Measurements from ENCODE around the gene NRXN2.
"Not testable (repeated sequence)": the region's sequence is repeated elsewhere in the genome, so short reads cannot be mapped to it uniquely, and the experiment has no call there.

The NRXN2 gene

DNA sequence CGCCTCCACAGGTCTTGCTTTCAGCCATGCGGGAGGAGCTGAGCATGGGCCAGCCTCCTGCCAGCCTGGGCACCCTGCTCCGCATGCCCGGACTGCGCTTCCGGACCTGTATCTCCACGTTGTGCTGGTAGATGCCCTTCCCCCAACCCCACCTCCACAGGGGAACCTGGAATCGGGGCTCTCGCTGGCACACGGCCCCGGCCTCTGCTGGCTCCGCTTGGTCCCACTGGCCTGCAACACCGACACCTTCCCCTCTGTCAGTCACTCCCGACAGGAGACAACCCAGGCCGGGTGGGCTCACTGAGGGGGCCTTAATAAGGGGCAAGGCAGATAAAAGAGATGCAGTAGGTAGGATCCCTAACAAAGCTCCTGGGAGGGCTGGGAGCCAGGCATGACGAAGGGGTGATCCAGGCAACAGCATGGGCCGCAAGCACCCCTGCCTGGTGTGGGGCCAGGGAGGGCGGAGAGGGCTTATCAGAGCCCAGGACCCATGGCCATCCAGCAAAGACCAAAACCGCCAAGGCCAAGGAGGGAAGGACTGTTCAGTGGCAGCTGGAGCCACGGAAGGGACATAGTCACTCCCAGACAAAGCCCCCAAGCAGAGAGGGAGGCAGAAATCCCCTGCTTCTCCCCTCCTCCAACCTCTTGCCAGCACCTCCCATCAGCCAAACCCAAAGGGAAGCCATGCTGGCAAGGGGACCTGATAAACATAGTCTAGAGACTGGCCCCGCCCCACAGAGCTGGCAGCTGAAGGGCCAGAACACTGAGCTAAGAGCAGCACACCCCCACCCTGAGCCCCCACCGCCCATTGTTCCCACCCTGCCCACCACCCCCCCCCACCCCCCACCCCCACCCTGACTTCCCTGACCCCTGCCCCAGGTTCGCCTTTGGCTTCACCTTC is 124.0 kb downstream of the NRXN2 start:
- H3K4me3 ChIP-seq (replicated peaks; ENCODE audit: low read depth, low read length), result no peak overlapping the region
- no peak for DNase-seq (ENCODE audit: low read depth)
- no peak for TF ChIP-seq CTCF (IDR thresholded peaks at IDR 0.05; ENCODE audit: low read length, missing control alignments)

DNA sequence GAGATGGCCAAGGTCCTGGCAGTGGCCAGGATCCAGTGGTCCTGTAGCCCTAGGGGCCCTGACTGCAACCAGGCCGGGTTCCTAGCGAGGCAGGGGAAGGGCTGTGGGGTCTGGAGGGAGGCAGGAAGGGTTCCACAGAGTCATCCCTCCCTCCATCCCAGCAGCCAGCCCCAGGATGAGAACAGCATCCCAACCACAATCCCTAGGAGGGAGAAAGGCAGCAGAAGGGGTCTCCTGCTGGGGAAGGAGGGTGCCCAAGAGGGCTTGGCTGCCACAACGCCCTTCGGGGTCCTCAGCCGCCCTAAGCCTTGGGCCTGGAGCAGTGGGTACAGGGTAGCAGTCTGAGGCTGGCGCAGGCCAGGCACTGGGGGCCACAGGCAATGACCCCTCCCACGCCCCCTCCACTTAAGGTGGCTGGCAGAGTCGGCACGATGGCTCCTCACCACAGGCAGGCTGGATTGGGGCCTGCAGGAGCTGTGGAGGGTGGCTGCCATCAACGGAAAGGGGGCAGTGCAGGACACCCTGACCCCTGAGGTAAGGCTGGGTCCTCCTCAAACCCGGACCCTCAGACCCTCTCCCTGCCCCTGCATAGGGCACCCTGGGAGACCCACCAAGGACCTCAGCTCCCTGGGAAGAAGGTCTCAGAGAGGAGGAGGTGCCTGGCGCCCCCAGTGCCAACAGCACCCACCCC is 124.7 kb downstream of the NRXN2 start:
- no peak for DNase-seq (ENCODE audit: low read depth)
- no peak for TF ChIP-seq CTCF (IDR thresholded peaks at IDR 0.05; ENCODE audit: low read length, missing control alignments)
- H3K4me3 ChIP-seq (replicated peaks; ENCODE audit: low read depth, low read length), result no peak overlapping the region

DNA sequence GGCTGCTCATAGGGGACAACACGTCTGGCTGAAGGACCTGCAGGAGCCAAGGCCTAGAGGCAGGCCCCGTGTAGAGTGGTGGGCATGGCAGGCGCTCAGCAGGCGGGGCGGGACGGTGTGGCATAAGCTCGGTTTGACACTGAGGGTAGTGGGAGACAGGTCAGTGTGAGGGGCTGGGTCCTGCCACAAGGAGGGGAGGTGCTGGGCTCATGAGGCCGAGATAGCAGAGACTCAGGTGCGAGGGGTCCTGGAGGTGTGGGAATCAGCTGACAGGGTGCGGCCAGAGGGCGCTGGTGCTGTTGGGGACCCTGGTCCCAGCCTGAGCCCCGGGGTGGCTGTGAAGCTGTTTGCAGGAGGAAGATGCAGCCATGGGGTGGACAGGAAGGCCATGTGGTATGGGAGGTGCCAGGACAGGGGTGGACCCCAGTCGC is 125.3 kb downstream of the NRXN2 start:
- no peak for TF ChIP-seq CTCF (IDR thresholded peaks at IDR 0.05; ENCODE audit: low read length, missing control alignments)
- H3K4me3 ChIP-seq (replicated peaks; ENCODE audit: low read depth, low read length), result no peak overlapping the region
- no peak for DNase-seq (ENCODE audit: low read depth)

DNA sequence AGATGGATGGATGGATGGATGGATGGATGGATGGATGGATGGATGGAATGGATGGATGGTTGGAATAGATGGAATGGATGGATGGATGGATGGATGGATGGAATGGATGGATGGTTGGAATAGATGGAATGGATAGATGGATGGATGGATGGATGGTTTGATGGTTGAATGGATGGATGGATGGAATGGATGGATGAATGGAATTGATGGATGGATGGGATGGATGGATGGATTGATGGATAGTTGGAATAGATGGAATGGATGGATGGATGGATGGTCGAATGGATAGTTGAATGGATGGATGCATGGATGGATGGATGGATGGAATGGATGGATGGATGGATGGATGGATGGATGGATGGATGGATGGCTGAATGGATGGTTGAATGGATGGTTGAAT is 127.1 kb downstream of the NRXN2 start:
- H3K4me3 ChIP-seq (replicated peaks; ENCODE audit: low read depth, low read length); DNase-seq (ENCODE audit: low read depth): not testable (repeated sequence)

DNA sequence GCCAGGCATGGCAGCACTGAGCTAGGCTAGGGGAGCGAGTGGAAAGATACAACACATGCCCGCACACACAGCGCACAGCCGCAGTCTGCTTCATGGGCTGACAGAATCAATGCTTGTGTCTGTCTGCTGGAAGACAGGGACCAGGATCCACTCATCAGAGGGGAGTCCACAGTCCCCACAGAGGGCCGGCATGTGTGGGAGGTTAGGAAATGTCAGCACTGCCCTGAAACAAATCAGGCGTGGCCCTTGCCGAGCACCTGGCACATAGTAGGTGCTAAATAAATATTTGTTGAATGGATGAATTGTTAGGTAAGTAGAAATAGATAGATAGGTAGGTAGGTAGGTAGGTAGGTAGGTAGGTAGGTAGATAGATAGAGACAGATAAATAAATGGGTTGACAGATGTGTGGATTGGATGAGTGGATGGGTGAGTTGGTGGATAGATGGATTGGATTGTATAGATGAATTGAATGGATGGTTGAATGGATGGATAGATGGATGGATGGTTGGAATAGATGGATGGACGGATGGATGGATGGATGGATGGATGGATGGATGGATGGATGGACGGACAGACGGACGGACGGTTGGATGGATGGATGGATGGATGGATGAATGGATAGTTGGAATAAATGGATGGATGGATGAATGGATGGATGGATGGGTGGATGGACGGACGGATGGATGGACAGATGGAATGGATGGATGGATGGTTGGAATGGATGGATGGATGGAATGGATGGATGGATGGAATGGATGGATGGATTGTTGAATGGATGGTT is 128.6 kb downstream of the NRXN2 start:
- no peak for TF ChIP-seq CTCF (IDR thresholded peaks at IDR 0.05; ENCODE audit: low read length, missing control alignments)
- no peak overlapping the region for H3K4me3 ChIP-seq (replicated peaks; ENCODE audit: low read depth, low read length)
- DNase-seq (ENCODE audit: low read depth), result no peak

DNA sequence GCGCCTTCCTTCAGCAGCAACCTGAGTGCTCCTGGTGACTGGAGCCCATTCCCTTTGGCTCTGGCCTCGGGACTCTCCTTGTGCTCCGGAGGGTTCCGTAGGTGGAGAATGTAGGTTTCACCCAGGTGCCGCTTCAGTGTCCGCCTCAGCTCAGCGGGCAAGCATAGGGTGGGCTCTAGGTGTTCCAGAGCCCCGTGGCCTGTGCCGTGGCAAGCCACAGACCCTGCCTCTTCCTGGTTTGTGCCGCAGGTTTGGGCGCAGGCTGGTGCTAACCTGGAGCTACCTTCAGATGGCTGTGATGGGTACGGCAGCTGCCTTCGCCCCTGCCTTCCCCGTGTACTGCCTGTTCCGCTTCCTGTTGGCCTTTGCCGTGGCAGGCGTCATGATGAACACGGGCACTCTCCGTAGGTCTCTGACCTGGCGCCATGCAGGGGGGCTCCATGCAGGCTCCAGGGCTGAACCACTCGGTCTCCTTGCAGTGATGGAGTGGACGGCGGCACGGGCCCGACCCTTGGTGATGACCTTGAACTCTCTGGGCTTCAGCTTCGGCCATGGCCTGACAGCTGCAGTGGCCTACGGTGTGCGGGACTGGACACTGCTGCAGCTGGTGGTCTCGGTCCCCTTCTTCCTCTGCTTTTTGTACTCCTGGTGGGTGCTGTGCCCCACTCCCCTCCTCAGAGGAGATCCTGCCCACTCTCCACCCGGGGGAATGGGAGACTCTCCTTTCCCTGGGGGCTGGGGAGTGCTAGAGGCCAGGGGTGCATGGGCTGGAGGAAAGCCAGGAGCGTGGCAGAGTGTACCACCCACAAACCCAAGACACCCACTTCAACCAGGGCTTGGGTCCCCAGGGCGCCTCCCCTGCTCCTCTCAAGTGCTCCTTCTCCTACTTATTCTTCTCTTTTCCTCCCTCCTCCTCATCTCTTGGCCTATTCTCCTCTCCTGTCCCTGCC is 129.6 kb downstream of the NRXN2 start:
- no peak for TF ChIP-seq CTCF (IDR thresholded peaks at IDR 0.05; ENCODE audit: low read length, missing control alignments)
- DNase-seq (ENCODE audit: low read depth), result no peak
- no peak overlapping the region for H3K4me3 ChIP-seq (replicated peaks; ENCODE audit: low read depth, low read length)

Data from fibroblast of pulmonary artery (primary cell).